SK-N-SH (cell line): ENCODE measurements around the gene CHRNB1. TPM values are rescaled to one million over a fixed set of nuclear protein-coding genes. Genes with fewer than 3 reads are reported as not detected.

Experiments used
- CTCF ChIA-PET: fragments of 300-600, 350-600 bp; formaldehyde crosslinking; extraction: SDS; loops from one replicate; lab custom pipeline; 2021; lab: Yijun Ruan, JAX
- POLR2A ChIA-PET: fragments of 350-600 bp; sonication (Branson Sonifier 250); formaldehyde crosslinking; extraction: SDS; loops from one replicate; lab custom pipeline; 2020; ENCODE audit warnings: antibody characterized with exemption, inconsistent platforms; lab: Yijun Ruan, JAX
- DNase-seq: peaks from one replicate; pipeline ENCODE4 v3.0.0; 2012
- H2AFZ ChIP-seq: fragments of 200-600 bp; sonication (generic); 2 replicates; pipeline ENCODE4 v1.8.1; 2016; ENCODE audit warnings: antibody characterized with exemption, mild to moderate bottlenecking, low read depth
- H3F3A ChIP-seq: fragments of 200-600 bp; sonication (generic); replicated peaks from 2 replicates; pipeline ENCODE3; 2016; ENCODE audit warnings: antibody characterized with exemption, mild to moderate bottlenecking; ENCODE audit not compliant: insufficient read depth
- H3K27ac ChIP-seq, 2 experiments: fragments of 200-500 bp in 1 of 2; fragments of 200-600 bp in 1 of 2; sonication (Bioruptor generic) in 1 of 2; sonication (generic), shearing (Covaris generic) in 1 of 2; 2 replicates each; pipeline versions ENCODE4 v1.5.1 to v1.6.1; 2014 to 2016; ENCODE audit warnings: low read depth in 2 of 2, inconsistent platforms in 1 of 2, low read length in 1 of 2, mild to moderate bottlenecking in 1 of 2, mixed read lengths in 1 of 2
- H3K27me3 ChIP-seq: fragments of 200-600 bp; sonication (generic), shearing (Covaris generic); 2 replicates; pipeline ENCODE4 v1.6.1; 2016; ENCODE audit warnings: mixed run types; ENCODE audit not compliant: insufficient read depth
- H3K36me3 ChIP-seq, 2 experiments: fragments of 200-500 bp in 1 of 2; fragments of 200-600 bp in 1 of 2; sonication (Bioruptor generic) in 1 of 2; sonication (generic) in 1 of 2; replicated peaks in 1 of 2; 2 replicates each; pipeline versions ENCODE3 to v1.5.1; 2014 to 2016; ENCODE audit warnings: low read length in 1 of 2, mild to moderate bottlenecking in 1 of 2; ENCODE audit not compliant: insufficient read depth in 2 of 2, control insufficient read depth in 1 of 2
- H3K4me1 ChIP-seq, 2 experiments: fragments of 200-500 bp in 1 of 2; fragments of 200-600 bp in 1 of 2; sonication (Bioruptor generic) in 1 of 2; sonication (generic), shearing (Covaris generic) in 1 of 2; 2 replicates each; pipeline versions ENCODE4 v1.5.1 to v1.6.1; 2014 to 2016; ENCODE audit warnings: low read depth in 1 of 2, low read length in 1 of 2, mixed run types in 1 of 2; ENCODE audit not compliant: insufficient read depth in 2 of 2, control insufficient read depth in 1 of 2
- H3K4me2 ChIP-seq: fragments of 200-600 bp; sonication (generic), shearing (Covaris generic); 2 replicates; pipeline ENCODE4 v1.6.1; 2017; ENCODE audit warnings: mixed run types
- H3K4me3 ChIP-seq, 2 experiments: fragments of 200-500 bp in 1 of 2; fragments of 200-600 bp in 1 of 2; sonication (Bioruptor generic) in 1 of 2; sonication (generic), shearing (Covaris generic) in 1 of 2; 2 replicates each; pipeline versions ENCODE4 v1.5.1 to v1.8.1; 2014 to 2016; ENCODE audit warnings: low read depth in 2 of 2, inconsistent platforms in 1 of 2, low read length in 1 of 2, mild to moderate bottlenecking in 1 of 2, mixed read lengths in 1 of 2, moderate library complexity in 1 of 2
- H3K79me2 ChIP-seq: fragments of 200-600 bp; sonication (generic); 2 replicates; pipeline ENCODE4 v1.8.1; 2017; ENCODE audit warnings: mild to moderate bottlenecking; ENCODE audit not compliant: insufficient read depth
- H3K9ac ChIP-seq: fragments of 200-600 bp; sonication (generic); 2 replicates; pipeline ENCODE4 v1.6.1; 2017; ENCODE audit warnings: mixed run types
- H3K9me2 ChIP-seq: fragments of 200-600 bp; sonication (generic); 2 replicates; pipeline ENCODE4 v1.6.1; 2017; ENCODE audit warnings: mixed run types
- H3K9me3 ChIP-seq: fragments of 200-600 bp; sonication (generic); 2 replicates; pipeline ENCODE4 v1.6.1; 2017; ENCODE audit warnings: mixed run types, mild to moderate bottlenecking, moderate library complexity
- H4K20me1 ChIP-seq: fragments of 200-600 bp; sonication (generic); 2 replicates; pipeline ENCODE4 v1.6.1; 2017; ENCODE audit warnings: mild to moderate bottlenecking, mixed run types; ENCODE audit not compliant: insufficient read depth
- CTCF ChIP-seq: fragments of 200-600 bp; sonication (generic); IDR thresholded peaks from 2 replicates; pipeline ENCODE4 v1.6.1; 2017; ENCODE audit warnings: antibody characterized with exemption, mild to moderate bottlenecking, moderate library complexity
- GABPA ChIP-seq: IDR thresholded peaks from 2 replicates; pipeline ENCODE4 v1.4.0; 2012; ENCODE audit warnings: low read depth, mild to moderate bottlenecking
- MEF2A ChIP-seq: IDR thresholded peaks from 2 replicates; pipeline ENCODE4 v1.4.0; 2012; ENCODE audit warnings: low read depth, borderline replicate concordance
- NRF1 ChIP-seq: IDR thresholded peaks from 2 replicates; pipeline ENCODE4 v1.6.1; 2012; ENCODE audit warnings: low read depth, mild to moderate bottlenecking, low read length
- RAD21 ChIP-seq: IDR thresholded peaks from 2 replicates; pipeline ENCODE4 v1.6.1; 2012; ENCODE audit warnings: mild to moderate bottlenecking, low read length
- RCOR1 ChIP-seq: fragments of 150-350 bp; IDR thresholded peaks from 2 replicates; pipeline ENCODE4 v1.6.1; 2017; ENCODE audit warnings: antibody characterized with exemption, low read length
- RXRA ChIP-seq: IDR thresholded peaks from 2 replicates; pipeline ENCODE4 v1.4.0; 2012; ENCODE audit warnings: low read depth, mild to moderate bottlenecking, borderline replicate concordance
- SIN3A ChIP-seq: IDR thresholded peaks from 2 replicates; pipeline ENCODE4 v1.6.1; 2012; ENCODE audit warnings: low read depth, mild to moderate bottlenecking, low read length, moderate library complexity, borderline replicate concordance
- SMC3 ChIP-seq: IDR thresholded peaks from 2 replicates; pipeline ENCODE4 v1.6.1; 2012; ENCODE audit warnings: low read depth, low read length, improper control_type of control experiment
- TCF12 ChIP-seq: IDR thresholded peaks from 2 replicates; pipeline ENCODE4 v1.4.0; 2012
- TEAD4 ChIP-seq: IDR thresholded peaks from 2 replicates; pipeline ENCODE4 v1.4.0; 2012; ENCODE audit warnings: mild to moderate bottlenecking, borderline replicate concordance; ENCODE audit not compliant: insufficient read depth
- ZBTB33 ChIP-seq: IDR thresholded peaks from 2 replicates; pipeline ENCODE4 v1.4.0; 2012; ENCODE audit warnings: low read depth, borderline replicate concordance
- WGBS: methylation state at CpG from one replicate; pipeline ENCODE4 v1.1.6; 2017; ENCODE audit warnings: low lambda C conversion rate; 5-methylcytosine and 5-hydroxymethylcytosine counted together
- polyA plus RNA-seq, 3 experiments: library from polyadenylated mRNA; depleted of rRNA; stranded (reverse); fragments of >200 nt; gene quantifications; 2 replicates each; pipeline ENCODE4 v1.2.3, GENCODE V29; 2012
- TF ChIP-seq, protein P1 (sequence below): fragments of 150-350 bp; IDR thresholded peaks from 2 replicates; pipeline ENCODE4 v1.6.1; 2017; ENCODE audit warnings: antibody characterized with exemption, low read length, low read depth, borderline replicate concordance

The CHRNB1 gene
- polyA plus RNA-seq, 1 of the 3 experiments (the other 2 are of a cell fraction): 26.8 TPM

DNA sequence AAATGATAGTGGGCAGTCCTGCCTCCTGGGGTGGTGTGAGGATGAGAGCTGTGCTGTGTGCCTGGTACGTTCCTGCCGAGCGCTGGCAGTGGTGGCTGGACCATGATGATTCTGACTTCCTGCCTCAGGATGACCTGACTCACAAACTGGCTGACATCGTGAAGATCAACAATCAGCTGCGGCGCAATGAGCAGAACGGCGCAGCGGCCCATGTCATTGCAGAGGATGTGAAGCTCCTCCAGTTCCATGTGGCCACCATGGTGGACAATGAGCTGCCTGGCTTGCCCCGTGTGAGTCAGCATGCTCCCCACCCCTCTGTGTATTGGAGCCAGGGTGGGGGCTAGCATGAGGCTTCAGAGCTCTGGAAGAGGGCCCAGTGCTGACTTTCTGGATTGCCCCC lies 52.4 kb downstream of the CHRNB1 start:
- no peak overlapping the region for H3K9ac ChIP-seq
- no peaks in the 10 kb centered on the region for H3F3A ChIP-seq
- H3K4me1 ChIP-seq: no peaks in the 10 kb centered on the region
- CTCF ChIA-PET: interaction anchor here (0.9 to 1.4 kb wide), 5 partner anchors 9 to 201 kb away, joined by 3 to 5 read pairs (median 4); no protein-coding TSS in a partner anchor
- no peak for DNase-seq
- no peaks in the 10 kb centered on the region for H3K9me3 ChIP-seq
- no peak overlapping the region for H3K4me3 ChIP-seq
- no peaks in the 10 kb centered on the region for H3K9me2 ChIP-seq
- 50% methylated on average over 2 of the region's 10 CpGs for WGBS
- H3K79me2 ChIP-seq: peaks cover 60% of the 10 kb centered on the region
- TF ChIP-seq NRF1: no peak
- TF ChIP-seq RCOR1: no peak
- no peak for TF ChIP-seq SMC3
- no peak for TF ChIP-seq RAD21
- TF ChIP-seq, protein P1, sequence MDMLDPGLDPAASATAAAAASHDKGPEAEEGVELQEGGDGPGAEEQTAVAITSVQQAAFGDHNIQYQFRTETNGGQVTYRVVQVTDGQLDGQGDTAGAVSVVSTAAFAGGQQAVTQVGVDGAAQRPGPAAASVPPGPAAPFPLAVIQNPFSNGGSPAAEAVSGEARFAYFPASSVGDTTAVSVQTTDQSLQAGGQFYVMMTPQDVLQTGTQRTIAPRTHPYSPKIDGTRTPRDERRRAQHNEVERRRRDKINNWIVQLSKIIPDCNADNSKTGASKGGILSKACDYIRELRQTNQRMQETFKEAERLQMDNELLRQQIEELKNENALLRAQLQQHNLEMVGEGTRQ: no peak
- no peak for TF ChIP-seq SIN3A
- no peak for TF ChIP-seq GABPA
- peaks cover 48% of the 10 kb centered on the region for H4K20me1 ChIP-seq
- no peak overlapping the region for H2AFZ ChIP-seq
- no peaks in the 10 kb centered on the region for H3K27me3 ChIP-seq
- peaks cover 44 to 62% of the 10 kb centered on the region in 2 experiments for H3K36me3 ChIP-seq
- no peak overlapping the region for H3K27ac ChIP-seq
- H3K4me2 ChIP-seq: no peak overlapping the region
- POLR2A ChIA-PET: no interaction called here

DNA sequence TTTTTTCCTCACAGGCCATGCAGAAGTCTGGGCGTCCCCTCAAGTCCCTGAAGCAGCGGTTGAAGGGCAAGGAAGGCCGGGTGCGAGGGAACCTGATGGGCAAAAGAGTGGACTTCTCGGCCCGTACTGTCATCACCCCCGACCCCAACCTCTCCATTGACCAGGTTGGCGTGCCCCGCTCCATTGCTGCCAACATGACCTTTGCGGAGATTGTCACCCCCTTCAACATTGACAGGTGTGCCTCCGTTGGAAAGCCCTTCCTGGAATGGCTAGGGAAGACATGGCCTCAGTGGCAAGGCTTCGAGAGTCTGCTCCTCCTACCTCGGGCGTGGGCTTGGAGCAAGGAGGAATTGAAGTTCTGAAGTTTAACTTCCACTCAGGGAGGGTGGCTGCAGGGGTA lies 52.8 kb downstream of the CHRNB1 start:
- ChIA-PET POLR2A (no interaction called here), CTCF (interaction anchor here (0.9 to 1.4 kb wide), 5 partner anchors 10 to 201 kb away, joined by 3 to 5 read pairs (median 4); no protein-coding TSS in a partner anchor)
- H3K4me1 ChIP-seq: no peaks in the 10 kb centered on the region
- H3K4me2 ChIP-seq: no peak overlapping the region
- peaks cover 56% of the 10 kb centered on the region for H3K79me2 ChIP-seq
- no peaks in the 10 kb centered on the region for H3F3A ChIP-seq
- no peak for DNase-seq
- no peak overlapping the region for H3K4me3 ChIP-seq
- peaks cover 44% of the 10 kb centered on the region for H4K20me1 ChIP-seq
- no peaks in the 10 kb centered on the region for H3K9me3 ChIP-seq
- no peaks in the 10 kb centered on the region for H3K27me3 ChIP-seq
- WGBS: 97% methylated on average over 12 of the region's 14 CpGs
- H3K9ac ChIP-seq: no peak overlapping the region
- H2AFZ ChIP-seq: no peak overlapping the region
- H3K36me3 ChIP-seq: peaks cover 42 to 66% of the 10 kb centered on the region in 2 experiments
- H3K27ac ChIP-seq: no peak overlapping the region
- H3K9me2 ChIP-seq: no peaks in the 10 kb centered on the region
- TF ChIP-seq SMC3 (no peak), TEAD4 (no peak), GABPA (no peak), CTCF (no peak), RXRA (no peak), TCF12 (no peak), MEF2A (no peak), ZBTB33 (no peak), SIN3A (no peak), NRF1 (no peak), RCOR1 (no peak)
